OCI-M2 (cell line): ENCODE measurements around the gene SV2B.

Experiments
- DNase-seq: peaks from one replicate; lab custom pipeline; 2025; ENCODE audit not compliant: unreplicated experiment; lab: John Stamatoyannopoulos, UW

Gene SV2B

GRCh38 chr15:91261345-91261744, 161.3 kb downstream of the SV2B start:
- no peak for DNase-seq

- DNase-seq: no peak
Observed at GRCh38 chr15:91263632-91264531, 163.8 kb downstream of the SV2B start.

GRCh38 chr15:91264651-91265351, 164.7 kb downstream of the SV2B start:
- no peak for DNase-seq

- DNase-seq: no peak
Observed at GRCh38 chr15:91265416-91265940, 165.4 kb downstream of the SV2B start.

- no peak for DNase-seq
Observed at GRCh38 chr15:91268510-91268909, 168.5 kb downstream of the SV2B start.

- no peak for DNase-seq
Observed at GRCh38 chr15:91270747-91271146, 170.7 kb downstream of the SV2B start.

- DNase-seq: peak; percentile 34
Observed at GRCh38 chr15:91271565-91272153, 171.6 kb downstream of the SV2B start.

- DNase-seq: no peak
Observed at GRCh38 chr15:91275844-91276243, 175.8 kb downstream of the SV2B start.

GRCh38 chr15:91278951-91279350, 178.9 kb downstream of the SV2B start:
- no peak for DNase-seq

- DNase-seq: no peak
Observed at GRCh38 chr15:91279486-91279885, 179.4 kb downstream of the SV2B start.

- DNase-seq: no peak
Observed at GRCh38 chr15:91281947-91282346, 181.9 kb downstream of the SV2B start.

- no peak for DNase-seq
Observed at GRCh38 chr15:91282486-91282885, 182.4 kb downstream of the SV2B start.

- DNase-seq: no peak
Observed at GRCh38 chr15:91283155-91283554, 183.1 kb downstream of the SV2B start.

- no peak for DNase-seq
Observed at GRCh38 chr15:91284758-91285466, 184.9 kb downstream of the SV2B start.

GRCh38 chr15:91289324-91289723, 189.3 kb downstream of the SV2B start:
- DNase-seq: no peak

GRCh38 chr15:91290553-91290952, 190.5 kb downstream of the SV2B start:
- DNase-seq: no peak

GRCh38 chr15:91291673-91292072, 191.6 kb downstream of the SV2B start:
- no peak for DNase-seq

GRCh38 chr15:91294344-91294743, 194.3 kb downstream of the SV2B start:
- DNase-seq: no peak

- DNase-seq: no peak
Observed at GRCh38 chr15:91294795-91295194, 194.7 kb downstream of the SV2B start.

- no peak for DNase-seq
Observed at GRCh38 chr15:91298101-91298500, 198.0 kb downstream of the SV2B start.
